Ascending aorta (tissue), 2 donors: Measurements from ENCODE around the gene ABCC1. TPM values are rescaled to one million over a fixed set of nuclear protein-coding genes. Genes with fewer than 3 reads are reported as not detected.

Experiments used
- DNase-seq, 2 donors: peaks; one replicate each; pipeline ENCODE4 v3.0.0-alpha.2; 2019; ENCODE audit warnings: low spot score in 2 of 2
- H3K27ac ChIP-seq, 2 donors: fragments of 200-600 bp; sonication (generic); one replicate each; pipeline ENCODE4 v1.5.1; 2016 to 2017; ENCODE audit warnings: mild to moderate bottlenecking in 1 of 2
- H3K27me3 ChIP-seq: fragments of 200-600 bp; sonication (generic); one replicate; pipeline ENCODE4 v1.5.1; 2017
- H3K36me3 ChIP-seq, 2 donors: fragments of 200-600 bp; sonication (generic); one replicate each; pipeline ENCODE4 v1.5.1; 2016
- H3K4me1 ChIP-seq, 2 donors: fragments of 200-600 bp; sonication (generic); one replicate each; pipeline ENCODE4 v1.5.1; 2016 to 2017; ENCODE audit warnings: mild to moderate bottlenecking in 1 of 2
- H3K4me3 ChIP-seq, 2 donors: fragments of 200-600 bp; sonication (generic); one replicate each; pipeline ENCODE4 v1.5.1; 2016 to 2017; ENCODE audit warnings: mild to moderate bottlenecking in 1 of 2
- H3K9me3 ChIP-seq, 2 donors: fragments of 200-600 bp; sonication (generic); one replicate each; pipeline ENCODE4 v1.5.1; 2016
- CTCF ChIP-seq, 3 experiments: fragments of 200-600 bp in 2 of 3; fragments of 450-650 bp in 1 of 3; sonication (generic) in 2 of 3; IDR thresholded peaks; one replicate each; pipeline ENCODE4 v1.5.1; 2016 to 2019; ENCODE audit warnings: antibody characterized with exemption in 3 of 3, mild to moderate bottlenecking in 1 of 3, moderate library complexity in 1 of 3
- intact Hi-C: fragments of 100-400 bp; cut with DNase I; formaldehyde crosslinking; loops from one replicate; pipeline ENCODE4 v1.15.1; 2023
- total RNA-seq: library from RNA; depleted of rRNA; stranded (reverse); fragments of >200 nt; gene quantifications from one replicate; pipeline ENCODE4 v1.1.0, GENCODE V29; 2016

Gene ABCC1
- total RNA-seq, 1 donor from 2014 or later: 144 TPM

- intact Hi-C loops: no loop called here
- DNase-seq: peak; percentile 81 to 96
- no peak for TF ChIP-seq CTCF (IDR thresholded peaks at IDR 0.05)
- Histone ChIP-seq H3K4me1 (peaks cover 0 to 29% of the 10 kb centered on the region in 2 donors), H3K36me3 (peaks cover 36 to 58% of the 10 kb centered on the region in 2 donors), H3K27ac (peak overlapping the region; percentile 55 to 62), H3K4me3 (no peak overlapping the region), H3K9me3 (no peaks in the 10 kb centered on the region), H3K27me3 (no peaks in the 10 kb centered on the region)
Observed at GRCh38 chr16:16014329-16015224, 65.2 kb downstream of the ABCC1 start.

GRCh38 chr16:16015849-16016248, 66.4 kb downstream of the ABCC1 start:
- intact Hi-C loops: no loop called here
- H3K4me1 ChIP-seq: peaks cover 3 to 39% of the 10 kb centered on the region in 2 donors
- H3K27ac ChIP-seq: peak overlapping the region in 1 of 2 donors; percentile 45

GRCh38 chr16:16016388-16016964, 67.1 kb downstream of the ABCC1 start:
- intact Hi-C loops: no loop called here
- no peaks in the 10 kb centered on the region for H3K9me3 ChIP-seq

More at GRCh38 chr16:16015849-16016248, 66.4 kb downstream of the ABCC1 start:
- no peak for DNase-seq
- no peak overlapping the region for H3K4me3 ChIP-seq
- no peaks in the 10 kb centered on the region for H3K9me3 ChIP-seq
- H3K36me3 ChIP-seq: peaks cover 35 to 54% of the 10 kb centered on the region in 2 donors
- no peak for TF ChIP-seq CTCF (IDR thresholded peaks at IDR 0.05)
- H3K27me3 ChIP-seq: no peaks in the 10 kb centered on the region

GRCh38 chr16:16017812-16018211, 68.4 kb downstream of the ABCC1 start:
- H3K36me3 ChIP-seq: peaks cover 27 to 42% of the 10 kb centered on the region in 2 donors
- DNase-seq: no peak
- intact Hi-C loops: no loop called here
- TF ChIP-seq CTCF (IDR thresholded peaks at IDR 0.05): no peak
- H3K9me3 ChIP-seq: no peaks in the 10 kb centered on the region
- no peaks in the 10 kb centered on the region for H3K27me3 ChIP-seq
- H3K27ac ChIP-seq: no peak overlapping the region
- H3K4me1 ChIP-seq: peaks cover 13 to 56% of the 10 kb centered on the region in 2 donors
- H3K4me3 ChIP-seq: no peak overlapping the region

More at GRCh38 chr16:16016388-16016964, 67.1 kb downstream of the ABCC1 start:
- peaks cover 36 to 51% of the 10 kb centered on the region in 2 donors for H3K36me3 ChIP-seq
- no peak for TF ChIP-seq CTCF (IDR thresholded peaks at IDR 0.05)
- H3K27ac ChIP-seq: no peak overlapping the region
- no peak overlapping the region for H3K4me3 ChIP-seq
- H3K27me3 ChIP-seq: no peaks in the 10 kb centered on the region
- H3K4me1 ChIP-seq: peaks cover 4 to 45% of the 10 kb centered on the region in 2 donors
- no peak for DNase-seq

GRCh38 chr16:16018705-16019104, 69.3 kb downstream of the ABCC1 start:
- Histone ChIP-seq H3K27me3 (no peaks in the 10 kb centered on the region), H3K27ac (no peak overlapping the region), H3K9me3 (no peaks in the 10 kb centered on the region), H3K4me1 (peaks cover 17 to 65% of the 10 kb centered on the region in 2 donors), H3K4me3 (no peak overlapping the region), H3K36me3 (peaks cover 26 to 42% of the 10 kb centered on the region in 2 donors)
- intact Hi-C loops: no loop called here
- DNase-seq: no peak
- TF ChIP-seq CTCF (IDR thresholded peaks at IDR 0.05): no peak
